Stimulated activated CD4-positive, alpha-beta T cell treated with anti-CD3 and anti-CD28 coated beads, TNF-alpha, amount 100 ng/mL, for 4 hours (primary cell): ENCODE results near the gene KLHL18.
"Not testable (repeated sequence)": the region's sequence is repeated elsewhere in the genome, so short reads cannot be mapped to it uniquely, and the experiment has no call there.

Experiments
- DNase-seq, 3 experiments: peaks; one replicate each; pipeline ENCODE4 v3.0.0-alpha.2; 2020; ENCODE audit warnings: low read depth in 3 of 3

Gene KLHL18

DNA sequence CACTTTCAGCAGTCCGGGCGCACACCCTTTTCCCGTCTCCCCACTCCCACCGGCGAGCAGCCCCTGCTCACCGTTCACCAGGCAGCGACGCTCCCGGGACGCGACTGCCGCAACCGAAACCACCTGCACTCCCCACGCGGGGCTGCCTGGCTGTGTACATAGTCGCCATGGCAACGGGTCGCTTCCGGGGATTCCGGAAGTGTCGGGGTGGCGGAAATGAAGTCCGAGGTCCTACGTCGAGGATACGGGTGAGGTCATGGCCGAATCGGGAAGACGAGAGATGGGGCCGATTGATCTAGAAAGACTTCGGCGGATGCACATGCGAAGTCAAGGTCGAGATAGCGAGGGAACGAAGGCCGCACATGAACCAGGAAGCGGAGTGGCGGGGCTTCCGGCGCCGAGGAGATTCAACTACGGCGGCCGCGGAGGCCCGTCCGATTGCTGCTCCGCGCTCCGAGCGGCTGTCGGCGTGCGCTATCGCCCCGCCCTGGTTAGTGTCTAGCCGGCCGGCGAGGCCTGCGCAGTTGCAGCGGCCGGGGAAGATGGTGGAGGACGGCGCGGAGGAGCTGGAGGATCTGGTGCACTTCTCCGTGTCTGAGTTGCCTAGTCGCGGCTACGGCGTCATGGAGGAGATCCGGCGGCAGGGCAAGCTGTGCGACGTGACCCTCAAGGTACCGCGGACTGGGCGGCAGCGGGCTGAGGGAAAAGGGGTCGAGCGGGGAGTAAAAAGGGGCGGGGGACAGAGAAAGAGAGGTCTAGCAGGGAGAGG, at the start of gene KLHL18, which contains the start of gene KIF9:
TSS of gene KLHL18 (plus strand) at position 521 of the 769 bp plus-strand sequence. CDS start at position 543, 22 bp downstream.
TSS of gene KIF9 (minus strand) at position 376 of the 769 bp plus-strand sequence. CDS start 5,425 bp downstream, outside the sequence.
- DNase-seq: peak; percentile 87 to 94 (median 91)

GRCh38 chr3:47238017-47238416, 44.7 kb upstream of the KLHL18 start:
- no peak for DNase-seq

GRCh38 chr3:47239929-47240328, 42.8 kb upstream of the KLHL18 start:
- DNase-seq: no peak

DNA sequence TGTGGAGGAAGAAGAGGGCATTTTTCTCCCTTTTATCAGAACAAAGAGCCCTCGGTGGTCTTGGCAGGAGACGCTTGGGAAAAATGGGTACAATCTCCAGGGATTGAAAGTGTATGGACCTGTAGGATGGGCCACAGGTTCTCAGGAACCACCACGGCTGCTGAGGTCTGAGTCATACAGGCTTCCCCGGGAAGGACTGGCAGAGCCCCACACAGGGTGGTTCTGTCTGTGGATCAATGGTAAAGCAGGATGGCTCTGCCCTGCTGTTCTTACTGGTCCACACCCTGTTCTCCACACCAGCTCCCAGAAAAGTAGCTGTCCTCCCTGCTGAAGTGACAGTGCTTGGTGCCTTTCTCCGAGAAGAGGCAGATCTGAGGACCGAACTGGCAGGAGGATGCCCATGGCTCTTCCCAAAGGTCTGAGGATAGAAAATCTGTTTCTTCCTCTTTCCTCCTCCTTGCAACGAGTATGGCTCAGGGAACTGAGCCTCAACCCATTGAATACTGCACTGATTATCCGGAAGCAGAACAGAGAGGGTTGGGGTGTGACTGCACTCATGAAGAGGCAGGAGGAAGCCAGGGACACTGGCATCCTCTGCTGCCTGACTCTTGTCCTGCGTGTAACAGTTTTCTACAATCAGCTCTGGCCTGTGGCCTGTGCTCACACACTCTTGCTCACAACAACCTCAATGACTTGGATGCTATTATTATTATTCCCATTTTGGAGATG, 39.2 kb upstream of the KLHL18 start:
- DNase-seq: no peak

GRCh38 chr3:47244531-47245100, 38.1 kb upstream of the KLHL18 start:
- no peak for DNase-seq

- no peak for DNase-seq
Measured at GRCh38 chr3:47245271-47245670, 37.5 kb upstream of the KLHL18 start.

DNA sequence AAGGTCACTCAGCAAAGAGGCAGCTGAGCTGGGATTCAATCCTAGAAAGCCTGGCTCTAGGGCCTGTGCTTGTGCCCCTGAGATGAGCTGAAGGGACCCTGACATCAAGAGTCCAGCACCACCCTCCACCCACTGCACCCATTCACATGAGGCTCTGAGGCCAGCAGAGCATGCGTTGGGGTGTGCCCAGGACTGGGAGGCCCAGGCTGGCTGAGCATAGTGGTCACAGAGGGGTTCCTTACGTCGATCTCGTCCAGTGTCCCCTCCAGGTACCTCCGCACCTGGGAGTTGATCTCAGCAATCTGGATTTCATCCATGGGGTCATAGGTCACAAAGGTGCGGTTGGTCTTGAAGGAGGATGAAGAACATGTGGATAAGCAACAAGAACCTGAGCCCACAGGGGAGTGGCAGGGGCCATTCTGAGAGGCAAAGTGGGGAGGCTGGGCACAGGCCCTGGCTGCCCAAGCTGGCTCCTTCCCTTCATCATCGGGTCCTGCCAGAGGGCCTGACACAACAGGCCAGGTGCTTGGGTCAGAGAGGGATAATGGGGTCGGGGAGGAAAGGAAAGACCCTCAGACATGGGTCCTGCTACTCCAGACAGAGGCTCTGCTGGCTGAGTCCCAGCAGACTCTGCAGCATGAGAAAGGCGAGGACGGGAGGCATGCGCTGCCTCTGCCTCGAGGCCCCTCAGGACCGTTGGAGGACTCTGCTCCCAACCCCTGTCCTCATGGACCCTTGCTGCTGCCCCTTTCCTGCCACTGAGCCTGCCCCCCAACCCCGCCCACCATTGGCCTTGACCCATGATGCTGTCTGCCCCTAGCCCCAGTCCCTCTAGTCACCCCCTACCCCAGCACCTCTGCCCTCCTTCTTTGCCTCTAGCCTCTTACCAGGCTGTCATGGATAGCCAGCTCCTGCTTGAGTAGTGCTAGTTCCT, 35.3 kb upstream of the KLHL18 start:
- no peak for DNase-seq

- no peak for DNase-seq
Measured at GRCh38 chr3:47250309-47251060, 32.3 kb upstream of the KLHL18 start.

GRCh38 chr3:47251085-47251484, 31.7 kb upstream of the KLHL18 start:
- DNase-seq: not testable (repeated sequence)

DNA sequence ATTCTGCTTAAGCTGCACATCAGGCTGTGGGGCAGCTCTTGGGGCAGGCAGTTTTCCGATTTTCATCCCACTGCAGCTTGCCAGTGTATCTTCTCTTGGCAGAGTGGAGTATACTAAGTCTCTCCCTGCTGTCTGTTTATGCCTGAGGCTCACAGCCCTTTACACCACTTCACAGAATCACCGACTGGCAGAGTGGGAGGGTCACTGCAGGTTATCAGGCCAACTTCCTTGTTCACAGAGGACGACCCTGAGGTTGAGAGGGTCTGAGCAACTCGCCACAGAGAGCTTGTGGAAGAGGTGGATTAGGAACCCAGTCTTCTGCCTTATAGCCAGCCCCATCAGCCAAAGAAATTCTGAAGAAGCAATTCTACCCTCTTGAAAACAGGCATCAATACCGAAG, 31.1 kb upstream of the KLHL18 start:
- no peak for DNase-seq

DNA sequence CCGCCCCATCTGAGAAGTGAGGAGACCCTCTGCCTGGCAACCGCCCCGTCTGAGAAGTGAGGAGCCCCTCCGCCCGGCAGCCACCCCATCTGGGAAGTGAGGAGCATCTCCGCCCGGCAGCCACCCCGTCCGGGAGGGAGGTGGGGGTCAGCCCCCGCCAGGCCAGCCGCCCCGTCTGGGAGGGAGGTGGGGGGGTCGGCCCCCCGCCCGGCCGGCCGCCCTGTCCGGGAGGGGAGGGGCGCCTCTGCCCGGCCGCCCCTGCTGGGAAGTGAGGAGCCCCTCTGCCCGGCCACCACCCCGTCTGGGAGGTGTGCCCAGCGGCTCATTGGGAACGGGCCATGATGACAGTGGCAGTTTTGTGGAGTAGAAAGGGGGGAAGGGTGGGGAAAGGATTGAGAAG, 26.4 kb upstream of the KLHL18 start:
- not testable (repeated sequence) for DNase-seq

- DNase-seq: no peak
Measured at GRCh38 chr3:47259114-47259513, 23.6 kb upstream of the KLHL18 start.

DNA sequence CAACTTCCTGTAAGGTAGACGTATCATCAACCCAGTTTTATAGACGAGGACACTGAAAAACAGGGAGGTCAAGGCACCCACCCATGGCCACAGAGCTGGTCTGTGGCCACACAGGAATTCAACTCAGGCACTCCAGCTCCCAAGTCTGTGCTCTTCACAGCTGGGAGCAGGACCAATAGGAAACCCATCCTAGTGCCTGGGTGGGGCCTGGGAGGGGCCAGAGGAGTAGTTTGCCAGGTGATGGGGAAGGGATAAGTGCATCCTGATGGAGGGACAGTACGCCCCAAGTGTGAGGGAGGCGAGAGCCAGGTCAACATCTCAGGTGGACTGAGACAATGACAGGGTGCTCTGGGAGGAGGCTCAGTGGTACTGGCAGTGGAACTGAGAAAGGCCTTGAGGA, 22.1 kb upstream of the KLHL18 start:
- DNase-seq: no peak

DNA sequence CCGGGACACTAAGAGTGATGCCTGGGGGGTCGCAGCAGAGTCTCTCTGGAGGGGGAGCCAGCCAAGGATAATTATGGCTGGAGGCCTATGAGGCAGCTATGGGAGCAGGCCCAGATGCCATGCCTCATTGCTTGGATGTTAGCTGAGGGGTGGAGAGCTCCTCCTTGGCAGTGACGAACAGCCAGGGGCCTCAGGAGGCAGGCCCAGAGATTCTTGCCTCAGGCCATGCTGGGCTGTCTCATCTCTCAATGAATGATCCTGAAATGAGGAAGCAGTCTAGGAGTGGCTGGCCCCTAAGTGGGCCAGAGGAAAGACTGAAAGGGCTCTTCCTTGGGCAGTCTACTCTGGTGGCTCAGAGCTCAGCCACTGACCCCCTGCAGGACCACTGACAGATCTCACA, 21.4 kb upstream of the KLHL18 start:
- DNase-seq: no peak

DNA sequence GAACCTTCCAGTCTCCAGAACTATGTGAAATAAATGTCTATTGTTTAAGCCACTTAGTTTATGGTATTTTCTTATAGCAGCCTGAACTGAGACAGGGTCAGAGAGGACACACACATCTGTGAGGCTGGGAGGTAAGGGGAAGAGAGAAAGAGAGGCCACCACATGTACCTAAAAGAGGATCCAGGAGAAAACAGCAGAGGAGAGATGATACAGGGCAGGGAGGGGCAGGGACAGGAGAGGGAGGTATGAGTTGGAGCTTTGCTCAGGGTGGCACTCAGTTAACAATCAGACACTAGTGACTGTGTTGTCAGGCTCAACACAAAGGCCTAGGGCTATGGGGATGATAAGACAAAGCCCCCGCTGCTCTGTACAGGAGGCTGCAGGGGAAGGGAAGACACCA, 17.7 kb upstream of the KLHL18 start:
- DNase-seq: no peak

- no peak for DNase-seq
Measured at GRCh38 chr3:47265725-47266428, 16.9 kb upstream of the KLHL18 start.

DNA sequence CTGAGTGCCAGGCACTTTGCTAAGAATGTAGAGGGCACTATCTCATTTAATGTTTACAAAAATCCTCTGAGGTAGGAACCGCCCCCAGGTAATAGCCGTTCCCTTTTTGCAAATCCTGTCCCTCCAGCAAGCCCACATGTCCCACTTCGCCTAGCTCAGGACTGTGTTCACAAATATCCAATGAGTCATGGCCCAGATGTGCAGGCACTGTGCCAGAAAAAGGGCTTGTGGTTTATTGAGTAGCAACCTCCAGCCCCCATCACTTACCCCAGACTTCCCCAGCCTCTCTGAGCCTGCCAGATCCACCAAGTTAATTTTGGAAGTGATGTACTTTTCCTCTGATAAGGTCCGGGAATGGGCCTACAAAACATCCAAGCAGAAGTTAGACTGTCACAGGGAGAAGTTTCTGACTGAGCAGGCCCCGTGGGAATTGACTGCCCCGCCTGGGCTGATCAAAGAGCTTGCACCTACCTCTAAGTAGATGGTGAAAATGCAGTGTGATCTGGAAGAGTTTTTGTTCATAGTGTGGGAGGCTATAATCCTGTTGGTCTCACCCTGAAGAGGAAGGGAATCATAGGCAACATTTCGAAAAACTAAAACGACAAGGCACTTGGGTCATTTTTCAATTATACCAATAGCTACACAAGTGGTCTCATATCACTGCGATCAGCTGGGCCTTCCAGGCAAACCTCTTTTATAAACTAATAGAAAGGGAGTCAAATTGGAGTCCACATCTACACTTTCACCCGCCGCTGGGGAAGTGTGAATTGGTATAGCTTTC, 15.8 kb upstream of the KLHL18 start:
- DNase-seq: peak in 2 of 3 experiments; percentile 21 to 28

- no peak for DNase-seq
Measured at GRCh38 chr3:47267490-47267824, 15.3 kb upstream of the KLHL18 start.

- DNase-seq: no peak
Measured at GRCh38 chr3:47270526-47270925, 12.2 kb upstream of the KLHL18 start.

- no peak for DNase-seq
Measured at GRCh38 chr3:47273564-47273963, 9.2 kb upstream of the KLHL18 start.
